Fibroblast of skin of left quadriceps (primary cell): ENCODE data around the gene F13A1.

Experiments
- DNase-seq, 2 experiments: peaks; one replicate each; pipeline ENCODE4 v3.0.0-alpha.2; 2013; ENCODE audit warnings: low read depth in 2 of 2

The F13A1 gene

GRCh38 chr6:6319952-6320811 lies at the start of gene F13A1:
Gene F13A1 (minus strand): TSS chr6:6320662. CDS start chr6:6318664, 1,998 bp downstream.
- DNase-seq = no peak

DNA sequence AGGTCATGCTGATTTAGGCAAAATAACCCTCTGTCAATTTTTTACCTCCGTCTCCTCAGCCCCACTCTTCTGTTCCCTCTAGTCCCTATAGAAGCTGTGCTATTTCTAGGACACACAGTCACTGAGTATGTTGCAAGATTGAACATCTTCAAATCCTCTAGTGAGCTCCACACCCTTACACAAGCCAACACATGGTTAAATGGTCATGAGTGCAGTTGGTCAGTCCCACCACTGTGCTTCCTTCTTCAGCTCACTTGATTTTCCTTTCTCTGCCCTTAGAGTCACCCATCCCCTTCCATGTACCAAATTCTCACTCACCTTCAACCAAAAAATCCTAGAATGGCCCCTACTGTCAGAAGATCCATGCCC lies 48.2 kb upstream of the F13A1 start:
- no peak for DNase-seq

DNA sequence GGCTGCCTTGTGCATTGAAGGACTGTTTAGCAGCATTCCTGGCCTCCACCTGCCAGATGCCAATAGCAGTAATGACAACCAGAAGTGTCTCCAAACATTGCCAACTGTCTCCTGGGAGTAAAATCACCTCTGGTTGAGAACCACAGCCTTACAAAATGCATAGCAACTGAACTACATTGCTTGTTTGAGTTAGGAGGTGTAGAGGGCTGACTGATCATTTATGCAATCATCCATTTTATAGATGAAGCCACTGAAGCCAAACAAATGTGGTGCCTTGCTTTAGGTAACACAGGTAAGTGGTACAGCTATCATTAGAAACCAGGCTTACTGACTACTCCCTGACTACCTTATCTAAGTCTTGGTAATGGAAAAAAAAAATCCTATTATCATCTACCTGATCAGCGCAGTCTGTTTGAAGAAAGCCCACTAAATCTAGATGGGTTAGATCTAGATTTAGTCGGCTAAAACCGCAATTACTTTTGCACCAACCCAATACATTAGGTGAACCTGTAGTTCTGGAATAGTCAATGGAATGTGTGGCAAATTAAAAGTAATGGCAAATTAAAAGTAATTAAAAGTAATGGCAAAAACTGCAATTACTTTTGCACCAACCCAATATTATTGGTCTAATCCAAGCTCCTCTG lies 47.7 kb upstream of the F13A1 start:
- DNase-seq = no peak

DNA sequence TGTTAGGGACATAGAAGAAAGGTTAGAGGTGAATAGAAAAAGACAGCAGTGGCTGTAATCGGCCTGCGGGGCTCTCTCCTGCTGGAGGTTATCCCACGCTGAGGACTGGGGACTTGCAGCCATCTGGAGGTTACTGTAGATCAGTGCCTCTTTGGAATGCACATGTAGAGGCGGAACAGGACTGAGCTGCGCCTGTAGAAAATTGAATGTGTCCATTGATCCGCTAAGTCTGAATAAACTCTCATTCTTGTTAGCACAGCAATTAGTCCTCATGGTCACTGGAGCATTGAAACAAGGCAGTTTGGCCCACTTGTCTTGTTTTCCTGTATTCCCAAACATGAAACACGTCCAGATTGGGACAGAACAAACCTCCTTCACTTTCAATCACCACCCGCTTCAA lies 46.3 kb upstream of the F13A1 start:
- no peak for DNase-seq

GRCh38 chr6:6365242-6365641 lies 44.8 kb upstream of the F13A1 start:
- DNase-seq = no peak

GRCh38 chr6:6362056-6362840 lies 41.8 kb upstream of the F13A1 start:
- peak in 1 of 2 experiments; percentile 11 for DNase-seq

GRCh38 chr6:6357530-6357929 lies 37.1 kb upstream of the F13A1 start:
- DNase-seq = no peak

DNA sequence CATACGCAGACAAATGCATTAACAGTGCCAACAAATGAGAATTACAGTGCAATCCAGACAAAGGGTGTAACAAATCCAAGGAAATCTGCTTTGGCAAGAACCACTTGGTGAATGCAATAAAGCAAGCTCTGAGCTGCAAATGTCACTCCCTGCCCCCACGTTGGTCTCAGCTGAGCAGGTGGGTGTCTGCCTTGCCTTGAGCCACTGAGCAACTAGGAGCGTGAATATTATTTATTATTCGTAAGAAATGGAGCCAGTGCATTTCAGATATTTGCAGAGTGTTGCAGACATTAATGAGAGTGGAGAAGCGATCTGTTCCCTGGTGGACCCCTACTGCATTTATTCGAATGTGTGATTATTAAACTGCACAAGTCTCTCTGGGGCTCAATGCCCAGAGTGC lies 36.6 kb upstream of the F13A1 start:
- DNase-seq = no peak

DNA sequence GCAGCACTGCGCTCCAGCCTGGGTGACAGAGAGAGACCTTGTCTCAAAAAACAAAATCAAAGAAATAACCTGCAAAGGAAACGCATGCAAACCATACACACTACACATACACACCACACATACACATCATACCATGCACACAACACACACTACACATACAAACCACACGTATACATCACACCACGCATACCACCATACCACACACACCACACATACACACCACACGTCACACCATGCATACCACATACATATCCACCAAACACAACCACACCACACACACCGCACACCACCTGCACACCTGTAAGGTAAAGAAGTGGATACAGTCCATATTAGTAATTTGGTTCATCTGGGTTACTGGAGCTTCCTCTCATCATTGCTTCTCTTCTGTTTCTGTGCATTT lies 32.3 kb upstream of the F13A1 start:
- no peak for DNase-seq

- no peak for DNase-seq
Observed at GRCh38 chr6:6351511-6352025, 31.1 kb upstream of the F13A1 start.

- no peak for DNase-seq
Observed at GRCh38 chr6:6350696-6351095, 30.2 kb upstream of the F13A1 start.

DNA sequence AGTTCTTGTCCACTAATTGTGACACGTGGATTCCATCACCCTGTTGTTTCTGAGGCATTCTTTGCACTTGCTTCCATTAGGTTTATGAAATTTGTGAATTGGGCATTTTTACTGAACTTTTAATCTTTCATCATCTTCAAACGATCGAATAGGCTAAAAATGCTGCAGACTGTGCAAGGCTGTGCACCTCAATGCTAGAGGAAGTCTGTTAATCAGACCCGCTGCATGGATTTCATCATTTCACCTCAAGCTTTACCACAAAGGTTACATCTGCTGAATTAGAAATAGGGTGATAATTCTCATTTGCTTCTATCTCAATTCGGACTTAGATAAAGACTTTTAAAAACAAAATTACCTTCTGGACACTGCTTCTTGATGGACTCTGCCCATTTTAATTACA lies 27.8 kb upstream of the F13A1 start:
- no peak for DNase-seq

DNA sequence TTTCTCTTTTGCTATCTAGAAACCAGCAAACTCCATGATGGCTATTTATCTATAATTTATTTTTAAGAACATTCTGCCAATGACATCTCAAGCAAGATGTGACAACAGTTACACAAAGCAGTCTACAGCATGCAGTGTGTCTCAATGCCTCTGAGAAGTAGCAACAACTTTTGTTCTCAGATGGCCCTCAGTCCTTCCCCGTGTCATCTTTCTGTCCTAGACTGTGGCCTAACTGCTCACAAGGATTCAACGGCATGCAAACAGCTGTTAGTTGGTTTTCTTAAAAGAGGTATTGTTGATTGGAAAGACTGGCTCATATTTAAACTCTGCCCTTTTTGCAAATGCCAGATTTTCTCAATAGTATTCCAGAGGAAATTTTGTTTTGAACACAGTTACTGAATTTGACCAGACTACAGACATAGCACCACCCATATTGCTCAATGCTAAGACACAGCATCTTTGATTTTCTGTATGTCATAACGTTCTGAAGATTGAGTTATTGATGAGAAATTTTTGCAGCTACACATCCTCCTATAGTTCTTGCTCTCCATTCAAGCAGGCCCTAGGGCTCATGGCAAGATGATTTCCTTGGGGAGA lies 26.1 kb upstream of the F13A1 start:
- DNase-seq = no peak

DNA sequence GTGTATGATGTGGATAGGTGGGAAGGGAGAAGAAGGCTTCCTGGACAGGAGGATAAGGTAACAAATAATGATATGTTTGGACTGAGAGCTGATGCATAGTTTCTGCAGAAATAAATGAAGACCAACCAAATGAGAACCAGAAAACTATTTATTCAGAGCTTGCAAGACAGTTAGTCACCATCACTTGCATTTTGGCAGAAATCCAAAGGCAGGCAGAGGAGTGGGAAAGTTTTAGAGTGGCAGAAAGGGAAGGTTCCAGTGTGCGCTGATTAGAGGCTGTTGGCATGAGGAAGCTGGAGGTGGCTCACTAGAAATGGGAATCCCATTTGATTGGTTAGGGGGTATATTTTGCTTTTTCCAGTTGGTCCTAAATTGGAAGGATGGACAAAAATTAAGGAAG lies 13.0 kb upstream of the F13A1 start:
- DNase-seq = peak; percentile 46 to 50

- DNase-seq = no peak
Observed at GRCh38 chr6:6332811-6333244, 12.4 kb upstream of the F13A1 start.

- DNase-seq = no peak
Observed at GRCh38 chr6:6331946-6332601, 11.6 kb upstream of the F13A1 start.

- no peak for DNase-seq
Observed at GRCh38 chr6:6331393-6331792, 10.9 kb upstream of the F13A1 start.

GRCh38 chr6:6330407-6330806 lies 9.9 kb upstream of the F13A1 start:
- DNase-seq = no peak

DNA sequence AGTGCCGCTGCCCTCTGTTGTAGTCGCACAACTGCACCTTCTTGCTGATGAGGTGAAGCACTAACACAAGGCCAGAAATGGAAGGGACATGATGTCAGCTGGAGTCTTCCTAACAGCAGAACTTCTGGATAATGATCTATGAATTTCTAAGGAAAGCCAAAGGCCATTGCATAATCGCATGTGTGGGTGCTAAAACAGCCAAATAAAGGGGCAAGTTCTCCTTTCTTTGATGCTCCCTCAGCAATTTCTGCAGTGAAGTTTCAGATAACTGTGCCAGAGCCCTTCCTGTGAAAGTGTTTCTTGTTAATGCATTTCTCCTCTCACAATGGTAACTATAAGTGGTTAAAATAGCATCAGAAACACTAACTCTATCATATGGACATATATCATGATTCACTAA lies 8.0 kb upstream of the F13A1 start:
- no peak for DNase-seq

GRCh38 chr6:6323352-6323751 lies 2.9 kb upstream of the F13A1 start:
- no peak for DNase-seq

GRCh38 chr6:6320901-6321300 lies 439 bp upstream of the F13A1 start:
- no peak for DNase-seq
